PC-3 (cell line): ENCODE results near the gene PLBD1. TPM values are rescaled to one million over a fixed set of nuclear protein-coding genes. Genes with fewer than 3 reads are reported as not detected.

ENCODE experiments used
- ATAC-seq: fragments of 200-7000 bp; cut with Tn5 transposase; 2 replicates; pipeline ENCODE4 v1.9.1; 2020; ENCODE audit warnings: mild to moderate bottlenecking, moderate library complexity
- BruUV-seq: library from RNA; stranded (reverse); fragments of 400-500 nt; replicated peaks from 2 replicates; lab custom pipeline; 2021; lab: Mats Ljungman, UMichigan
- CTCF ChIA-PET: fragments of 300-600 bp; sonication (Branson Sonifier 250); formaldehyde crosslinking; loops from one replicate; lab custom pipeline; 2022; ENCODE audit warnings: antibody characterized with exemption; lab: Charles Lee
- POLR2A ChIA-PET: fragments of 300-600 bp; sonication (Branson Sonifier 250); formaldehyde crosslinking; loops from one replicate; lab custom pipeline; 2022; ENCODE audit warnings: antibody characterized with exemption; ENCODE audit not compliant: unreplicated experiment; lab: Charles Lee
- DNase-seq: peaks from one replicate; pipeline ENCODE4 v3.0.0-alpha.2; 2015
- H2AFZ ChIP-seq: fragments of 300-600 bp; sonication (generic); 2 replicates; pipeline ENCODE4 v1.6.0; 2016; ENCODE audit warnings: antibody characterized with exemption, low read length
- H3F3A ChIP-seq: fragments of 300-600 bp; sonication (generic); one replicate; pipeline ENCODE4 v1.6.0; 2017; ENCODE audit warnings: antibody characterized with exemption, low read length, control low read depth, mild to moderate bottlenecking; ENCODE audit not compliant: unreplicated experiment
- H3K27ac ChIP-seq: fragments of 300-600 bp; sonication (generic); 2 replicates; pipeline ENCODE4 v1.5.1; 2016; ENCODE audit warnings: mild to moderate bottlenecking, low read length
- H3K27me3 ChIP-seq: fragments of 300-600 bp; sonication (generic); 2 replicates; pipeline ENCODE4 v1.6.1; 2016; ENCODE audit warnings: low read length, mixed read lengths
- H3K36me3 ChIP-seq: fragments of 300-600 bp; sonication (generic); 2 replicates; pipeline ENCODE4 v1.6.1; 2016; ENCODE audit warnings: low read depth, mixed run types, low read length, mixed read lengths
- H3K4me1 ChIP-seq: fragments of 300-600 bp; sonication (generic); 2 replicates; pipeline ENCODE4 v1.5.1; 2016; ENCODE audit warnings: low read length; ENCODE audit not compliant: insufficient read depth
- H3K4me2 ChIP-seq: fragments of 300-600 bp; sonication (generic); 2 replicates; pipeline ENCODE4 v1.6.0; 2016; ENCODE audit warnings: low read length
- H3K4me3 ChIP-seq: fragments of 300-600 bp; sonication (generic); 2 replicates; pipeline ENCODE4 v1.5.1; 2016; ENCODE audit warnings: mild to moderate bottlenecking, low read length, mixed read lengths
- H3K79me2 ChIP-seq: fragments of 300-600 bp; sonication (generic); 2 replicates; pipeline ENCODE4 v1.6.1; 2017; ENCODE audit warnings: low read length, mixed read lengths
- H3K9ac ChIP-seq: fragments of 300-600 bp; sonication (generic); 2 replicates; pipeline ENCODE4 v1.6.0; 2016; ENCODE audit warnings: mild to moderate bottlenecking, low read length
- H3K9me2 ChIP-seq: fragments of 300-600 bp; sonication (generic); replicated peaks from 2 replicates; pipeline ENCODE4 v1.6.1; 2016; ENCODE audit warnings: mixed run types, low read length, mixed read lengths
- H3K9me3 ChIP-seq: fragments of 300-600 bp; sonication (generic); 2 replicates; pipeline ENCODE4 v1.6.1; 2016; ENCODE audit warnings: low read length, mixed read lengths
- H4K20me1 ChIP-seq: fragments of 300-600 bp; sonication (generic); 2 replicates; pipeline ENCODE4 v1.6.1; 2016; ENCODE audit warnings: low read length, mixed read lengths
- CTCF ChIP-seq: fragments of 300-600 bp; sonication (generic); conservative IDR thresholded peaks from 2 replicates; pipeline ENCODE4 v1.5.1; 2017; ENCODE audit warnings: antibody characterized with exemption, low read depth, mild to moderate bottlenecking, low read length
- EZH2 ChIP-seq: fragments of 300-600 bp; sonication (generic); IDR thresholded peaks from one replicate; pipeline ENCODE4 v1.6.1; 2017; ENCODE audit warnings: antibody characterized with exemption, mild to moderate bottlenecking, low read length; ENCODE audit not compliant: unreplicated experiment
- EZH2phosphoT487 ChIP-seq: fragments of 300-600 bp; sonication (generic); IDR thresholded peaks from 2 replicates; pipeline ENCODE4 v1.6.1; 2018; ENCODE audit warnings: mild to moderate bottlenecking, antibody characterized with exemption, low read length, borderline replicate concordance
- intact Hi-C: fragments of 100-400 bp; cut with micrococcal nuclease; formaldehyde crosslinking; loops from 2 replicates; pipeline ENCODE4 v1.9.0; 2023
- total RNA-seq: library from RNA; depleted of rRNA; stranded (reverse); fragments of >200 nt; gene quantifications from 2 replicates; pipeline ENCODE4 v1.2.3, GENCODE V29; 2014

PLBD1 gene
- total RNA-seq, 1 experiment from 2014 or later = 0.87 TPM

DNA sequence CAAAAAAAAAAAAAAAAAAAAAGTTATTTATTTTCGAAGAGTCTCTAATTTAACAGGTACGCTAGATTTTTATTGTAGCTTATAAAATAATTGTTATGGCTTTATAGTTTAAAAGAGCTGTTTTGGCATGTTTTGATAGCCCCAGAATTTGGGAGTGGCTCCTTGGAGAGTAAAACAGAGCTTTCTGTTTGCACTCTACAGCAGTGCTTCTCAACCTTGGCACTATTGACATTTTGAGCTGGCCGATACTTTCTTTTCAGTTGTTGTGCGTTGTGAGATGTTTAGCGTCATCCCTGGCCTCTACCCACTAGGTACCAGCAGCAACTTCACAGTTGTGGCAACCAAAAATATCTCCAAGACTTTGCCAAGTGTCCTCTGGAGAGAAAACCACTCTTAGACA, 30.6 kb downstream of the PLBD1 start:
- H3K27ac ChIP-seq = no peak overlapping the region
- H3K9ac ChIP-seq = no peak overlapping the region
- no peaks in the 10 kb centered on the region for H3K27me3 ChIP-seq
- BruUV-seq = no TSS peak
- H3F3A ChIP-seq = no peaks in the 10 kb centered on the region
- intact Hi-C loops = no loop called here
- no peak overlapping the region for H2AFZ ChIP-seq
- no peak overlapping the region for H3K4me3 ChIP-seq
- no peaks in the 10 kb centered on the region for H4K20me1 ChIP-seq
- H3K36me3 ChIP-seq = no peaks in the 10 kb centered on the region
- DNase-seq (no peak), ATAC-seq (no peak)
- no peaks in the 10 kb centered on the region for H3K9me2 ChIP-seq
- H3K79me2 ChIP-seq = no peaks in the 10 kb centered on the region
- H3K4me1 ChIP-seq = peaks cover 18% of the 10 kb centered on the region
- no peak overlapping the region for H3K4me2 ChIP-seq
- H3K9me3 ChIP-seq = no peaks in the 10 kb centered on the region
- TF ChIP-seq EZH2 (no peak), EZH2phosphoT487 (no peak), CTCF (no peak)
- CTCF ChIA-PET = no interaction called here
- POLR2A ChIA-PET = no interaction called here

DNA sequence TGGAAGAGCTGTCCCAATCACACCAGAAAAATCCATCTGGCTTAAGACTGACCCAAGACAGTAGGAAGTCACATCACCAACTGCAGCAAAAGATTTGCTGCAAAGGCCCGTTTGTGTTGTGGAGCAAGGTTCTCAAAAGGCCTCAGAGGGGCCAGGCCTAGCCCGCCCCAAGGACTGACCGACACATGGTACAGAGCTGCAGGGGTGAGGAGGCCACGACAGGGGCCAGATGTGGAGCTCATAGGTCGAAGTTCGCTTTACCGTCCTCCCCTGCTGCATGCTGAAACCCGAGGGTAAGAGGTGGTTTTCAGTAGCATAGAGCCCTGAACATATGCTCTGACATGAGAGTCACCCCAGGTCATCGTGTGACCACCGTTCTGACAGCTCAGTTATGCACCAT, 35.5 kb downstream of the PLBD1 start:
- H3F3A ChIP-seq = no peaks in the 10 kb centered on the region
- H3K4me3 ChIP-seq = no peak overlapping the region
- H3K9ac ChIP-seq = no peak overlapping the region
- intact Hi-C loops = no loop called here
- H3K9me2 ChIP-seq = no peaks in the 10 kb centered on the region
- ChIA-PET POLR2A (no interaction called here), CTCF (no interaction called here)
- no peak overlapping the region for H2AFZ ChIP-seq
- no peak for TF ChIP-seq EZH2
- TF ChIP-seq CTCF = no peak
- TF ChIP-seq EZH2phosphoT487 = no peak
- H4K20me1 ChIP-seq = no peaks in the 10 kb centered on the region
- BruUV-seq = no TSS peak
- no peak overlapping the region for H3K4me2 ChIP-seq
- DNase-seq (no peak), ATAC-seq (no peak)
- H3K9me3 ChIP-seq = no peaks in the 10 kb centered on the region
- H3K27me3 ChIP-seq = no peaks in the 10 kb centered on the region
- no peaks in the 10 kb centered on the region for H3K36me3 ChIP-seq
- no peaks in the 10 kb centered on the region for H3K4me1 ChIP-seq
- H3K27ac ChIP-seq = no peak overlapping the region
- H3K79me2 ChIP-seq = no peaks in the 10 kb centered on the region

DNA sequence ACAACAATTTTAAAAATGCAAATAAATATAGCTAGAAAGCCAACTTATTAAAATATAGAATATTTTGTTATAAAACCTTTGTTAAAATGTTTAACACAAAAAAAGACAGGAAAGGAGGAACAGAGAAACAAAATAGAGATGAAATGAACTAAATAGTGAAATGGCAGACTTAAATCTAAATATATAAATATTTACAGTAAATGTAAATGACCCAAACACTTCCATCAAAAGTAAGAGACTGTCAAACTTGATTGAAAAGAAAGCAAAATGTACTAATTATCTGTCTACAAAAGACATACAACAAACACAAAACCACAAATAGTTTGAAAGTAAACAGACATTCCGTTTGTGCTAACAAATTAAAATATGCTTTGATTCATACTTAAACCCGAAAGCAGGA, 41.7 kb downstream of the PLBD1 start:
- no peaks in the 10 kb centered on the region for H3K4me1 ChIP-seq
- no peaks in the 10 kb centered on the region for H3K27me3 ChIP-seq
- intact Hi-C loops = no loop called here
- H3K36me3 ChIP-seq = no peaks in the 10 kb centered on the region
- CTCF ChIA-PET = no interaction called here
- H3K4me2 ChIP-seq = no peak overlapping the region
- H3K9ac ChIP-seq = no peak overlapping the region
- H3K9me2 ChIP-seq = no peaks in the 10 kb centered on the region
- H3K9me3 ChIP-seq = no peaks in the 10 kb centered on the region
- no peak for ATAC-seq
- BruUV-seq = no TSS peak
- POLR2A ChIA-PET = no interaction called here
- H3K27ac ChIP-seq = no peak overlapping the region
- H3K4me3 ChIP-seq = no peak overlapping the region
- DNase-seq = no peak
- no peaks in the 10 kb centered on the region for H3K79me2 ChIP-seq
- no peak overlapping the region for H2AFZ ChIP-seq
- H3F3A ChIP-seq = no peaks in the 10 kb centered on the region
- TF ChIP-seq CTCF (no peak), EZH2phosphoT487 (no peak), EZH2 (no peak)
- H4K20me1 ChIP-seq = no peaks in the 10 kb centered on the region
